ENCODE measurements around the gene MPPED2.

MPPED2 gene, protein sequence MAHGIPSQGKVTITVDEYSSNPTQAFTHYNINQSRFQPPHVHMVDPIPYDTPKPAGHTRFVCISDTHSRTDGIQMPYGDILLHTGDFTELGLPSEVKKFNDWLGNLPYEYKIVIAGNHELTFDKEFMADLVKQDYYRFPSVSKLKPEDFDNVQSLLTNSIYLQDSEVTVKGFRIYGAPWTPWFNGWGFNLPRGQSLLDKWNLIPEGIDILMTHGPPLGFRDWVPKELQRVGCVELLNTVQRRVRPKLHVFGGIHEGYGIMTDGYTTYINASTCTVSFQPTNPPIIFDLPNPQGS

DNA sequence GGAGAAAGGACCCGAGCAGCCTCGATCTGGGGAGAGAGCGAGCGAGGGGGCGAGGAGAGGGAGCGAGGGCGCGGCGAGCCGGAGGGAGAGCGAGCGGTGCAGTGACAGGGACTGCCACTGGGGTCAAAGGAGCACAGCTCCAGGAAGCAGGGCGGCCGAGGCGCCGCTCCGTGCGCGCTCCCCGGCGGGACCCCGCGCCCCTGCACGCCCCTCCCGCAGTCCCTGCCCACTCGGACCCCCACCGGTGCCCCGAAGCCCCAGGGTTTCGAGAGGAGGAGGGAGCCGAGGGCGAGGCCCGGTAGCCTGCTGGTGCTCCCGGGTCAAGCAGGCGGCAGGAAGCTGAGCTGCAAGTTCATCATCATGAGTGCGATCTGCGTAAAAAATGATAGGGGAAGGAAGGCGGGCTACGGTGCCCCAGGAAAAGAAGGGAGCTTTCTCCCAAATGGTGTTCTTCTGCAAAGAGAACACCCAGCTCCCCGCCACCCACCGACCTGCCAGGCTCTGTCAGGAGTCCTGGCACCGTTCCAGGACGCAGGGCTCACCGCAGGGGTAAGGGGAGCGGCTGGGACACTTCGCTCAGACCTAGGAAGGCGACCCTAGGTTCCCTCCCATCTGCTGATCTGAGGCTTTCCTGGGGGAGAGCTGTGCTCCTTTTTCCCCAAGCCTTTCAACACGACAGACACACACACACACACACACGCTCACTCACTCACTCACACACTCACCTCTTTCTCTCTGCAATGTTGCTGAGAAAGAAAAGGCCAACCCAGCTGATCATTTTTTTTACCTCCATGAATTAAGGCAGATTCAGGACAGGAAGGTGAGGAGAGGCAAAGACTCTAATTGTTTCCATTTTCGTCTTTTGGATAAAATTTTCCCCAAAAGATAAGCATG lies at the start of gene MPPED2:
MPPED2 (minus strand) TSS at position 103 of the 894 bp plus-strand sequence. CDS start 5,980 bp downstream, outside the sequence.
- DNase-seq (ENCODE audit: low read depth), result no peak

- no peak for DNase-seq (ENCODE audit: low read depth)
Observed at GRCh38 chr11:30635401-30635989, 49.3 kb upstream of the MPPED2 start.

DNA sequence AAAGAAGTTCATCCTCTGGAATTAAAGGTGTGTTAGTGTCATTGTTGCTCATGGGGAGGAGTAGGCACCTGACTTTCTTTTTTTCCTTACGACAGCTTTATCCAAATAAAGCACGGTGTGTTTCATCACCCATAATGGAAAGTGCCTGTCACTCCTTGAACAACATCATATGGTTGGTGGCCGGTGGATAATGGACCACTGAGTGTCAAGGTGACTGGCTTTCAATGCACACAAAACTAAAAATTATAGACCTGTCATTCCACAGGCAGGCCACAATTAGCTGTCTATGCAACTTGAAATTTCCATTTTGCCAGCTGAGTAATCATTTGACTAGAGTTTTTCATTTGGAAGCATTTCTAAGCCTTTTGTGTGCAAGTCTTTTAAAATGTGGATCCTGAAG lies 45.0 kb upstream of the MPPED2 start:
- DNase-seq (ENCODE audit: low read depth), result no peak

DNA sequence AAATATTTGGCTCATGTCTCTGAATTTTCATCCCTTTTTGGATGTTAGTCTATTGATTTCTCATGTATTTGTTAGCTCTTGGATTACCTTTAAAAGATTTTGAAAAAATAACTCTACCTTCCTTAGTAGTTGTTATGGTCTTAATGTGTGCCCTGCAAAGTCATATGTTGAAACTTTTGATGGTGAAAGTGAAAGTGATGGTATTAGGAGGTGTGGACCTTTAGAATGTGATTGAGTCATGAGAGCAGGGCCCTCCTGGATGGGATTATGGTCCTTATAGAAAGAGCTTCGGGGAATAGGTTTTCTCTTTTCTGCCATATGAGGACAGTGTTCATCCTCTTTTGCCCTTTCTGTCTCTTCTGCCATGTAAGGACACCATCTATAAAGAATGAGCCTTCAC lies 33.6 kb upstream of the MPPED2 start:
- DNase-seq (ENCODE audit: low read depth), result no peak

DNA sequence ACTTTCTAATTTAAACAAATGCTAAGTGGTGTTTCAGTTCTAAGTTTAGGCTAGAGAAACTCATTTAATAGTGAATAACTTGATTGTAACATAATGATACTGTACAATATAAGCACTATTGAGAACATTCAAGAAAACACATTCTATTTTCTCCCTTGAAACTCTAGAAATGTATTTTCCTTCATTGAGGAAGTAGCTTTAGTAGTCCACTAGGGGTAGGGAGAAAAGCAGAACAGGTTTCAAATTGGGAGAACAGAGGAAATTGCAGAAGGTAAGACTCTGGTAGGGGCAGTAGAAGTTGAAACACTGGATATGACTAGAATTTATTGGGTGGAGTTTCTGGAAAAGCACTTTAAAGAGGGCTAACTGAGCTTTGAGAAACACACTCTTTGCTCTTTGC lies 31.6 kb upstream of the MPPED2 start:
- DNase-seq (ENCODE audit: low read depth), result no peak

GRCh38 chr11:30610628-30611027 lies 24.5 kb upstream of the MPPED2 start:
- DNase-seq (ENCODE audit: low read depth), result no peak

DNA sequence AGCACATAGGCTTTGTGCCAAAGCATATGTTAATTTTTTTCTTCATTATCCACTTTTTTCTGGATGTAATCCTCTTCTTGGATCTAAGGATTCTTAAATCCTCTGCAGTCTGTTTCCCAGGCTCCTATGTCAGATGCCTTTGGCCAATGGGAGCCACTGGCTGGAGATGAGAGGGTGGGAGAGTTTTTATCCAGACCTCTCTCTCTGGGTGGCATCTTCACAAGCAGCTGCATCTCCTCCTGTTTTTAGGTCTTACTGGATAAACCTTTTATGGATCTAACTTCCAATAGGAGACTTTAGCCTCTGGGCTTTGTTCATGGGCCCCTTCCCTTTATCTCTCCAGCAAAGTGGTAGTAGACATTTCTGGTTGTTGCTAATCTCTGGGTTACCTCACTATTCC lies 22.4 kb upstream of the MPPED2 start:
- no peak for DNase-seq (ENCODE audit: low read depth)

GRCh38 chr11:30605036-30605605 lies 19.0 kb upstream of the MPPED2 start:
- no peak for DNase-seq (ENCODE audit: low read depth)

DNA sequence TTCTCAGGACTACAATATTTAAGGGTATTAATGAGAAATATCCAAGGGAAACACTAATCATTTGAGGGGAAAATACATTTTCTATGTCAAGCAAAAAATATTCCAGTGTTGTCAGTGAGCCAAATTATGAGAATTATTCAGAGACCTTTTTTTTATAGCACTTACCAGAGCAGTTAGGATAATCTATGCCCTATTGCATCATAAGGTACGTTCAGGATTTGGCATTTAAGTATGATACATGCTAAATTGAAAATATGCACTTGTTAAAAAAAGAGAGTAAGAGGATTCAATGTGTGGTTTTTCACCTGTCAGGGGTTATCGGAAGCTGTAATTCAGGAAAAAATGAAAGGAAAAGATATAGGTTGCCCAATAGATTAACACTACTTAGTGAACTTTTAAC lies 17.2 kb upstream of the MPPED2 start:
- no peak for DNase-seq (ENCODE audit: low read depth)

DNA sequence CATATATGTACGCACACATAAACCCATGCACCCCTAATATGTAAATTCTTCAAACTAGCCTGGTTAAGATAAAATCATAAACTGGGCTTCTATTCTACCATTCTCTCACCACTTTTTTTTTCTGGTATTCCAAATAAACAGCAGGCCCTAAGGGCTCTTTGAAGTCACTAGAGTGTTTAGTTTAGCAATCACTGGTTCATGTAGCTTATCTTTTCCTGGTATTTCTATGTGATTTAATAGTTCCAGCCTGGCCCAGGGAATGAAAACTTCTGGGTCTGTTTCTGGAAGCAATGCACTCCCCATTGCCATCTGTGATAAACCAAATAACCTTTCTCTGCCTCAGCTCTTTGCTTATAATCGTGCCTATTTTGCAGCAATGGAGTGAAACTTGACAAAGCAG lies 10.7 kb upstream of the MPPED2 start:
- DNase-seq (ENCODE audit: low read depth), result no peak

DNA sequence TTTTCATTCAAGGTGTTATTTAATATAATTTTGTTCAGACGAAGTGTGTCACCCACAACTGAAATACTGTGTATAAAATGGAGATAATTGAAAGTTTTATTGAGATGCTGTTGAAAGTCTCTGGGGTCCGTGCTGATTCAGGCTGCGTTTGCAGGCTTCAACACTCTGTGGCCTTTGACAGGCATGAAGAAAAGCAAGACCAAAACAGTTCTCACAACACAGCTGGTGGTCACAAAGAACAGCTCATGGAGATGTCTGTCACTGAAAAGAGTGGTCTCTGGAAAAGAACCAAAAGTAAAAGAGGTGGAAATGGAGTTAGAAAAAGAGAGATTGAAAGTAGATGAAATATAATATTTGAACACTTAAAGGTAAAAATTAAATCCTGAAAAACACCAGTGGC lies 9.8 kb upstream of the MPPED2 start:
- DNase-seq (ENCODE audit: low read depth), result no peak

DNA sequence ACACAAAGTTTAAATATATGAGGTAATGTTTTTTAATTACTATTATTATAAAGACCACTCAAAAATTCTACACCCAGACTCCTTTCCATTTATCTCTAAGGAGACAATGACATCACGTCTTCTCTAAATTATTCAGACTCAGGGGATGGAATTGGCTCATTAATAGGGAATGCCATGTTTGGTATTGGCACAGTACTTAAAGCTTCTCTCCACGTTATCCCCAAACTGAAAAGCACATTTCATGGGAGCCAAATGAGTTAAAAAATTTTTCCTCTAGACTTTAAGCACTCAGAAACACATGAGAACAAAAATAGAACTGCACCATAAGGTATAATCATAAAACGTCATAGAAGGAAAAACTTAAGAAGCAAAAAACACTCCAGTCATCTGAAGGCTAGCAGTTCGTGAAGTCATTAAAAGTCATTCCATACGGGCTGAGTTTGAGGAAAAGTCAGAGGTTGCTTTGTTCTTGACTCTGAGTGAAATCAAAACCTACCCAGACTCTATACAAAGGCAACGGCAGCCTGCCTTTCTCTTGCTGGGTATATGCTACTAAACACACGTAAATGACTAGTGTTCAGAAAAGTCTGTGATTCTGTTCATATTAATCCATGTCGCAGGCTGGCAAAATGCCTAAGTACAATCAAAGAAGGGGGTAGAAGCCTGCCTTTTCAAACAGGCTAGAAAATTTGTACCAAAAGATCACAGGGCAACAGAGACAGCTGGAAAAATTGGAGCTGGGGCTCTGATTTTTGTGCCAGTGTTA lies 8.7 kb upstream of the MPPED2 start:
- no peak for DNase-seq (ENCODE audit: low read depth)

DNA sequence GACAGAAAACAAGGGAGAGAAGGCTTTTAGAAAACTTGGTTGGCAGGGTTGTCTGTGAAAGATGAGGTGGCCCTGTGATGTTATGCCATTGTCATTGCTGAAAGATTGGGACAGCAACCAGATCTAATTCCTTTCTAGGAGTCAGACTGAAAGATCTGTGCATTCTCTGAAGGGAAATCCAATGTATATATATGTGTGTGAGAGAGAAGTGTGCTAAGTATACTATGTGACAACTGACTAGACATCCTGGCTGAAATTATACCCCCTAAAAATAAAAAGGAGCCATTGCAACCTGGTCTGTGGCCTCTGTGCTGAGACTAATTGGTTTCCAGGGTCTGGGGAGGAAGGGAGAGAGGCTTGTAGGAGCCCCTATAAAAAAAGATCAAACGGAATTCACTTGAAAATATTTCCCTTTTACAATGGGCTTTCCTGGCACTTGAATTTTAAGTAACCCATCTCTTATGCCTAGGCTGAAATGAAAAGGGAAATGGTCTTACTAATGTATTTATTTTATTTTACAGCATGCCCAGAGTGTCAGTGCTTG lies 1.2 kb upstream of the MPPED2 start:
- DNase-seq (ENCODE audit: low read depth), result no peak

DNA sequence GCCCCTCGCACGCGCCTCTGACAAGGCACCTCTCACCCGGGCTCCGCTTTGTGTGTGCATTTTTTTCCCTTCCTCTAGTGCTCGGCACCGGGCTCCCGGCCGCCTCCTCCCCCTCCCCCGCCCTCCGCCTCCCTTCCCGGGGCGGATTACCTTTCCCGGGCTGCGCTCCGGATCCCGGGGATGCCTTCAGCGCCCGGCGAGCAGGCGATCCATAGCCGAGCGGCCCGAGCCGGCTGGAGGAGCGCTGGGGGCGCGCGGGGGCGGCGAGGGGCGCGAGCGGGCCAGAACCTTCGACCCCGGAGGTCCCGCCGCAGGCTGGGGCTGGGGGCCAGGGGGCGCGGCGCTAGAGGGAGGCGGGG lies 282 bp downstream of the MPPED2 start:
- no peak for DNase-seq (ENCODE audit: low read depth)

- DNase-seq (ENCODE audit: low read depth), result no peak
Observed at GRCh38 chr11:30585125-30585891, 845 bp downstream of the MPPED2 start.

DNA sequence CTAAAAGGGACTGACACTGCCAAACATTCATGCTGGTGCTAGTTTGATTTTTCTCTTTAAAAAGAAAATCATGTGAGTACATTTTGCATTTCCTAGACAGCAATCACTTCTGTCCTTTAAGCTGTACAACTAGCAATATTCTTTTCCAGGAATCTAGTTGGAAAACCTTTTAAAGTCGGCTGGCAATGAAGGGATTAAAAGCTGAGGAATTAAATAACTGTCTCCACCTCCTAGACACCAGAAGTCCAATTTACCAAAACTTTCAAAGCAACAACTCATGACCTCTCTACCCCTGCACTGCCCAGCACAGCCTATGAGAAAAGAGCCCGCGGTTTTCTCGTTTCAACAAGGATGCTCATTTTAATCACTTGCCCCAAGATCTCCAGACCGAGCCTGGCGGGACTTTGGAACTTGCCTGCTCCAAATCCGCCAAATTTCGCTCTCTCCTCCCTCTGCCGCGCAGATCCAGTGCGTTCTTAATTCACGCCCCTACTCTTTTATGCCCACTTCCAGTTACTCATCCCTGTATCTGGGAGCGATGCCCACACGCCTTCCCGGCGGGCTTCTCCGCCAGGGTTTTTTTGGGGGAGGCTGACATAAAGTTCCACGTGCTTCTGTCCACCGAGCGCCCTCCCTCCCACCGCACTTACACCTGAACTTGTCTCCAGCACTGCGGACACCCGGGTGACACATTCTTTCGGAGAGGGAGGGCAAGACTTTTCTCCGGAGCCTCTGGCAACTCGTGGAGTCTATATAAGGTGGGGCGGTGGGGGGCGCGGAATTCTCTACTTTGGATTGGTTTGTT lies 2.5 kb downstream of the MPPED2 start:
- DNase-seq (ENCODE audit: low read depth), result no peak

- no peak for DNase-seq (ENCODE audit: low read depth)
Observed at GRCh38 chr11:30582726-30583125, 3.4 kb downstream of the MPPED2 start.

DNA sequence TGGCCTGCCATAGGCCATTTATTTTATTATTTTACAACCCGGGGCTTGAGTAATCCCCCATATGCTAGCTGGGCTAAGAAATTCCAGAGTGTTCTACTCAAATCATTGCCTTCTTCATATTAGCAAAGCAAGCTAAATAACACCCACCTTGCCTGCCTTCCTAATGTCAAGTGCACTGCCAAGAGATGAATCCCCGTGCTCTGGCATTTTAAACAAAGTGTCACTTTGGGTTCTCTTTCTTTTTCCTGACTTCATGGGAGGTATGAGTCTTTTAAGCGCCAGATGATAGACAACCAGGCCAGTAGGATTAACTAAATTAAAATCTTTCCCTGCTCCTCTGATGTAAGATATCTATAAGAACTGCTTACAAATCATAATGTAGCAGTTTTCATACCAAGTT lies 4.5 kb downstream of the MPPED2 start:
- DNase-seq (ENCODE audit: low read depth), result no peak

DNA sequence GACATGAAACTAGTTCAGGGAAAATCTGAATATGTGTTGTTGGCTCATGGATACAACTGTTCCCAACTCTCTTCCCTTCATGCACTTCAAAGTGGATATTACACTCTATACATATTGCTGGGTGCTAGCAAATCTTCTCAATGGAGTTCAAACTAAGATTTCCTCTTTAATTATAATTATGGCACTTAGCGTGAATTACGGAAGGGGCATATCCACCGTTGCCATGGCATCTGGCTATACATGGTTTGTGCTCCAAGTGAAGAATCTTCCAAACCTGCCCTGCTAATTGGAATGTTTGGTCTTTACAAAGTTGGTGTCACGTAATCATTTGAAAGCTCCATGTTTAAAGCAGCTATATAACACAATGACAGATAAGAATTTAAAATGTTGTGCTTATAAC lies 5.6 kb downstream of the MPPED2 start:
- DNase-seq (ENCODE audit: low read depth), result no peak
